CD4-positive, alpha-beta T cell treated with Interferon alpha-2 for 1 hour (primary cell): ENCODE results near the gene ATXN7.

Experiments used
- DNase-seq, 2 donors: peaks; one replicate each; pipeline ENCODE4 v3.0.0-alpha.2; 2020 to 2022

ATXN7 gene

GRCh38 chr3:63909431-63909830 is 45.8 kb downstream of the ATXN7 start:
- DNase-seq: no peak

- DNase-seq: no peak
Measured at GRCh38 chr3:63910001-63910400, 46.3 kb downstream of the ATXN7 start.

- DNase-seq: peak in 1 of 2 donors; percentile 60
Measured at GRCh38 chr3:63910891-63911290, 47.2 kb downstream of the ATXN7 start.

GRCh38 chr3:63911509-63911872 is 47.8 kb downstream of the ATXN7 start:
- DNase-seq: no peak

- peak; percentile 83 to 89 for DNase-seq
Measured at GRCh38 chr3:63911873-63912767, 48.5 kb downstream of the ATXN7 start, which contains the start of gene SCAANT1. TSS of gene SCAANT1 (minus strand) at chr3:63912383.

- DNase-seq: peak; percentile 66 to 70
Measured at GRCh38 chr3:63912768-63913588, 49.3 kb downstream of the ATXN7 start.

- DNase-seq: no peak
Measured at GRCh38 chr3:63914312-63914711, 50.6 kb downstream of the ATXN7 start.

GRCh38 chr3:63918321-63918720 is 54.7 kb downstream of the ATXN7 start:
- DNase-seq: no peak

- no peak for DNase-seq
Measured at GRCh38 chr3:63920001-63920400, 56.3 kb downstream of the ATXN7 start.

GRCh38 chr3:63921741-63922482 is 58.2 kb downstream of the ATXN7 start:
- peak in 1 of 2 donors; percentile 7 for DNase-seq

GRCh38 chr3:63922491-63923199 is 59.0 kb downstream of the ATXN7 start:
- DNase-seq: no peak

GRCh38 chr3:63926309-63926708 is 62.6 kb downstream of the ATXN7 start:
- no peak for DNase-seq

GRCh38 chr3:63927422-63928280 is 64.0 kb downstream of the ATXN7 start:
- DNase-seq: no peak

- no peak for DNase-seq
Measured at GRCh38 chr3:63931290-63931689, 67.6 kb downstream of the ATXN7 start.

GRCh38 chr3:63932509-63933212 is 69.0 kb downstream of the ATXN7 start:
- no peak for DNase-seq

GRCh38 chr3:63933459-63933858 is 69.8 kb downstream of the ATXN7 start:
- no peak for DNase-seq

GRCh38 chr3:63934041-63934866 is 70.6 kb downstream of the ATXN7 start:
- peak; percentile 52 to 75 for DNase-seq

- DNase-seq: no peak
Measured at GRCh38 chr3:63936925-63937324, 73.3 kb downstream of the ATXN7 start.
